IPS-15b (cell line): ENCODE measurements around the gene UNC5C.
"Not testable (repeated sequence)": the region's sequence is repeated elsewhere in the genome, so short reads cannot be mapped to it uniquely, and the experiment has no call there.

Experiments
- H3K27me3 ChIP-seq: one replicate; pipeline ENCODE4 v1.6.1; 2013; ENCODE audit warnings: low read length; ENCODE audit not compliant: control insufficient read depth, insufficient read depth
- H3K36me3 ChIP-seq: one replicate; pipeline ENCODE4 v1.6.1; 2013; ENCODE audit warnings: low read length; ENCODE audit not compliant: control insufficient read depth, insufficient read depth
- H3K4me1 ChIP-seq: one replicate; pipeline ENCODE4 v1.6.1; 2013; ENCODE audit warnings: mild to moderate bottlenecking, low read length; ENCODE audit not compliant: control insufficient read depth, insufficient read depth
- H3K4me3 ChIP-seq: one replicate; pipeline ENCODE4 v1.5.1; 2013; ENCODE audit warnings: low read depth, low read length
- H3K9ac ChIP-seq: one replicate; pipeline ENCODE4 v1.6.1; 2013; ENCODE audit warnings: low read depth, mild to moderate bottlenecking, low read length
- H3K9me3 ChIP-seq: one replicate; pipeline ENCODE4 v1.6.1; 2013; ENCODE audit warnings: mild to moderate bottlenecking, low read length; ENCODE audit not compliant: control insufficient read depth, insufficient read depth

Gene UNC5C

GRCh38 chr4:95153182-95153581 lies 395.6 kb downstream of the UNC5C start:
- Histone ChIP-seq H3K9ac (no peak overlapping the region), H3K4me3 (no peak overlapping the region), H3K36me3 (no peaks in the 10 kb centered on the region), H3K9me3 (no peaks in the 10 kb centered on the region), H3K4me1 (no peaks in the 10 kb centered on the region), H3K27me3 (no peaks in the 10 kb centered on the region)

GRCh38 chr4:95151255-95151654 lies 397.5 kb downstream of the UNC5C start:
- H3K36me3 ChIP-seq, result no peaks in the 10 kb centered on the region
- H3K9ac ChIP-seq, result no peak overlapping the region
- H3K27me3 ChIP-seq, result no peaks in the 10 kb centered on the region
- H3K4me1 ChIP-seq, result peaks cover 4% of the 10 kb centered on the region
- H3K9me3 ChIP-seq, result no peaks in the 10 kb centered on the region
- H3K4me3 ChIP-seq, result no peak overlapping the region

- H3K4me3 ChIP-seq, result no peak overlapping the region
- no peaks in the 10 kb centered on the region for H3K36me3 ChIP-seq
- no peaks in the 10 kb centered on the region for H3K27me3 ChIP-seq
- H3K9ac ChIP-seq, result no peak overlapping the region
- peaks cover 9% of the 10 kb centered on the region for H3K9me3 ChIP-seq
- H3K4me1 ChIP-seq, result peaks cover 4% of the 10 kb centered on the region
Measured at GRCh38 chr4:95142932-95143331, 405.8 kb downstream of the UNC5C start.

GRCh38 chr4:95141361-95141760 lies 407.4 kb downstream of the UNC5C start:
- no peaks in the 10 kb centered on the region for H3K36me3 ChIP-seq
- H3K4me3 ChIP-seq, result no peak overlapping the region
- no peak overlapping the region for H3K9ac ChIP-seq
- H3K4me1 ChIP-seq, result peaks cover 1% of the 10 kb centered on the region
- no peaks in the 10 kb centered on the region for H3K27me3 ChIP-seq
- peaks cover 9% of the 10 kb centered on the region for H3K9me3 ChIP-seq

GRCh38 chr4:95139424-95139823 lies 409.3 kb downstream of the UNC5C start:
- not testable (repeated sequence) for H3K4me1 ChIP-seq, H3K27me3 ChIP-seq, H3K9ac ChIP-seq, H3K4me3 ChIP-seq, H3K9me3 ChIP-seq, H3K36me3 ChIP-seq

- not testable (repeated sequence) for H3K36me3 ChIP-seq, H3K4me1 ChIP-seq, H3K9ac ChIP-seq, H3K9me3 ChIP-seq, H3K27me3 ChIP-seq, H3K4me3 ChIP-seq
Measured at GRCh38 chr4:95134016-95134415, 414.8 kb downstream of the UNC5C start.

- Histone ChIP-seq H3K9ac (no peak overlapping the region), H3K4me1 (no peaks in the 10 kb centered on the region), H3K9me3 (no peaks in the 10 kb centered on the region)
Measured at GRCh38 chr4:95129821-95130311, 418.9 kb downstream of the UNC5C start.

GRCh38 chr4:95129031-95129430 lies 419.7 kb downstream of the UNC5C start:
- H3K4me3 ChIP-seq, result no peak overlapping the region
- H3K9ac ChIP-seq, result no peak overlapping the region
- H3K4me1 ChIP-seq, result no peaks in the 10 kb centered on the region
- H3K9me3 ChIP-seq, result no peaks in the 10 kb centered on the region
- H3K36me3 ChIP-seq, result no peaks in the 10 kb centered on the region
- H3K27me3 ChIP-seq, result no peaks in the 10 kb centered on the region

More at GRCh38 chr4:95129821-95130311, 418.9 kb downstream of the UNC5C start:
- Histone ChIP-seq H3K36me3 (no peaks in the 10 kb centered on the region), H3K4me3 (no peak overlapping the region), H3K27me3 (no peaks in the 10 kb centered on the region)

GRCh38 chr4:95124906-95125504 lies 423.8 kb downstream of the UNC5C start:
- no peaks in the 10 kb centered on the region for H3K9me3 ChIP-seq
- H3K36me3 ChIP-seq, result no peaks in the 10 kb centered on the region
- no peak overlapping the region for H3K9ac ChIP-seq
- H3K4me1 ChIP-seq, result no peaks in the 10 kb centered on the region
- H3K27me3 ChIP-seq, result no peaks in the 10 kb centered on the region
- no peak overlapping the region for H3K4me3 ChIP-seq

- no peaks in the 10 kb centered on the region for H3K9me3 ChIP-seq
- H3K4me1 ChIP-seq, result no peaks in the 10 kb centered on the region
- H3K4me3 ChIP-seq, result no peak overlapping the region
- no peak overlapping the region for H3K9ac ChIP-seq
- no peaks in the 10 kb centered on the region for H3K36me3 ChIP-seq
- H3K27me3 ChIP-seq, result no peaks in the 10 kb centered on the region
Measured at GRCh38 chr4:95122001-95122400, 426.8 kb downstream of the UNC5C start.

GRCh38 chr4:95120456-95120855 lies 428.3 kb downstream of the UNC5C start:
- Histone ChIP-seq H3K9ac (no peak overlapping the region), H3K27me3 (no peaks in the 10 kb centered on the region), H3K9me3 (no peaks in the 10 kb centered on the region), H3K4me3 (no peak overlapping the region), H3K36me3 (no peaks in the 10 kb centered on the region), H3K4me1 (no peaks in the 10 kb centered on the region)

GRCh38 chr4:95118497-95118896 lies 430.3 kb downstream of the UNC5C start:
- H3K9ac ChIP-seq, result no peak overlapping the region
- H3K4me1 ChIP-seq, result no peaks in the 10 kb centered on the region
- no peaks in the 10 kb centered on the region for H3K9me3 ChIP-seq
- no peaks in the 10 kb centered on the region for H3K27me3 ChIP-seq
- H3K36me3 ChIP-seq, result no peaks in the 10 kb centered on the region
- no peak overlapping the region for H3K4me3 ChIP-seq
